Glutamatergic neuron (in vitro differentiated cells): ENCODE results near the gene SLC25A4. TPM values are rescaled to one million over a fixed set of nuclear protein-coding genes. Genes with fewer than 3 reads are reported as not detected.
"Not testable (repeated sequence)": the region's sequence is repeated elsewhere in the genome, so short reads cannot be mapped to it uniquely, and the experiment has no call there.

Experiments
- DNase-seq: peaks from one replicate; pipeline ENCODE4 v3.0.0; 2022
- H3K27ac Mint-ChIP-seq: one replicate; pipeline ENCODE4 v1.8.0; 2020; ENCODE audit warnings: mild to moderate bottlenecking, mixed read lengths, inconsistent platforms; ENCODE audit not compliant: unreplicated experiment
- H3K27me3 Mint-ChIP-seq: one replicate; pipeline ENCODE4 v1.8.0; 2020; ENCODE audit warnings: mild to moderate bottlenecking, moderate library complexity, mixed read lengths, inconsistent platforms; ENCODE audit not compliant: unreplicated experiment
- H3K36me3 Mint-ChIP-seq: one replicate; pipeline ENCODE4 v1.8.0; 2020; ENCODE audit warnings: mild to moderate bottlenecking, mixed read lengths, inconsistent platforms; ENCODE audit not compliant: unreplicated experiment
- H3K4me1 Mint-ChIP-seq: one replicate; pipeline ENCODE4 v1.8.0; 2020; ENCODE audit warnings: mild to moderate bottlenecking, low read depth, mixed read lengths, inconsistent platforms; ENCODE audit not compliant: unreplicated experiment
- H3K4me3 Mint-ChIP-seq: one replicate; pipeline ENCODE4 v1.8.0; 2020; ENCODE audit warnings: mild to moderate bottlenecking, mixed read lengths, inconsistent platforms; ENCODE audit not compliant: unreplicated experiment
- H3K9me3 Mint-ChIP-seq: one replicate; pipeline ENCODE4 v1.8.0; 2020; ENCODE audit warnings: mild to moderate bottlenecking, moderate library complexity, mixed read lengths, inconsistent platforms; ENCODE audit not compliant: unreplicated experiment
- CTCF ChIP-seq: fragments of 200-600 bp; sonication (generic); IDR thresholded peaks from one replicate; pipeline ENCODE4 v1.5.0; 2021; ENCODE audit not compliant: partially characterized antibody, unreplicated experiment
- total RNA-seq: library from RNA; stranded (reverse); fragmentation: NEBNext Ultra II Directional; extraction: Animal tissue kit (Norgen Biotek cat#: 25700); gene quantifications from one replicate; pipeline ENCODE4 v1.2.1, GENCODE V29; 2021; ENCODE audit not compliant: unreplicated experiment

Gene SLC25A4
- total RNA-seq, 1 donor from 2014 or later, result 44.7 TPM

- Mint-ChIP-seq H3K36me3 (no peaks in the 10 kb centered on the region), H3K4me1 (peaks cover 4% of the 10 kb centered on the region), H3K27me3 (no peaks in the 10 kb centered on the region), H3K9me3 (no peaks in the 10 kb centered on the region), H3K27ac (no peak overlapping the region), H3K4me3 (no peak overlapping the region)
- DNase-seq, result no peak
- TF ChIP-seq CTCF, result no peak
These were observed 24.2 kb upstream of the SLC25A4 start for GRCh38 chr4:185118876-185119275.

GRCh38 chr4:185119467-185119866 is 23.6 kb upstream of the SLC25A4 start:
- H3K27ac Mint-ChIP-seq, result not testable (repeated sequence)

GRCh38 chr4:185119927-185120630 is 23.0 kb upstream of the SLC25A4 start:
- TF ChIP-seq CTCF, result no peak
- peaks cover 4% of the 10 kb centered on the region for H3K4me1 Mint-ChIP-seq
- H3K27ac Mint-ChIP-seq, result no peak overlapping the region

More at GRCh38 chr4:185119467-185119866, 23.6 kb upstream of the SLC25A4 start:
- H3K4me3 Mint-ChIP-seq, DNase-seq, H3K27me3 Mint-ChIP-seq, H3K36me3 Mint-ChIP-seq, H3K4me1 Mint-ChIP-seq, H3K9me3 Mint-ChIP-seq: not testable (repeated sequence)

GRCh38 chr4:185120631-185120946 is 22.5 kb upstream of the SLC25A4 start:
- H3K36me3 Mint-ChIP-seq, result no peaks in the 10 kb centered on the region

More at GRCh38 chr4:185119927-185120630, 23.0 kb upstream of the SLC25A4 start:
- Mint-ChIP-seq H3K4me3 (no peak overlapping the region), H3K27me3 (no peaks in the 10 kb centered on the region), H3K36me3 (no peaks in the 10 kb centered on the region), H3K9me3 (no peaks in the 10 kb centered on the region)
- DNase-seq, result no peak

GRCh38 chr4:185122681-185123345 is 20.3 kb upstream of the SLC25A4 start:
- no peaks in the 10 kb centered on the region for H3K27me3 Mint-ChIP-seq
- DNase-seq, result no peak
- H3K4me1 Mint-ChIP-seq, result no peaks in the 10 kb centered on the region
- H3K4me3 Mint-ChIP-seq, result no peak overlapping the region
- no peaks in the 10 kb centered on the region for H3K36me3 Mint-ChIP-seq
- TF ChIP-seq CTCF, result no peak
- no peaks in the 10 kb centered on the region for H3K9me3 Mint-ChIP-seq
- no peak overlapping the region for H3K27ac Mint-ChIP-seq

More at GRCh38 chr4:185120631-185120946, 22.5 kb upstream of the SLC25A4 start:
- Mint-ChIP-seq H3K9me3 (no peaks in the 10 kb centered on the region), H3K4me1 (peaks cover 4% of the 10 kb centered on the region), H3K27ac (no peak overlapping the region), H3K4me3 (no peak overlapping the region), H3K27me3 (no peaks in the 10 kb centered on the region)
- DNase-seq, result no peak
- no peak for TF ChIP-seq CTCF
